Heart right ventricle (tissue), 16 donors: ENCODE data around the gene MEF2D. TPM values are rescaled to one million over a fixed set of nuclear protein-coding genes. Genes with fewer than 3 reads are reported as not detected.
A peak's percentile ranks its signal among the peaks of the same experiment; 100 is the strongest.

Experiments used
- ATAC-seq, 8 donors: fragments of 200-7000 bp; cut with Tn5 transposase; one replicate each; pipeline ENCODE4 v1.9.1; 2020; ENCODE audit warnings: mild to moderate bottlenecking in 8 of 8, moderate library complexity in 8 of 8, moderate number of reproducible peaks in 1 of 8
- DNase-seq, 2 donors: peaks; one replicate each; pipeline ENCODE4 v3.0.0-alpha.2; 2020
- H3K27ac ChIP-seq, 10 donors: fragments of 200-600 bp; sonication (generic) in 2 of 10; one replicate each; pipeline versions ENCODE4 v1.5.0 to v1.8.0; 2020 to 2022; ENCODE audit warnings: mild to moderate bottlenecking in 3 of 10
- H3K27me3 ChIP-seq, 7 donors: fragments of 200-600 bp; one replicate each; pipeline ENCODE4 v1.8.0; 2021 to 2022; ENCODE audit warnings: mild to moderate bottlenecking in 2 of 7
- H3K36me3 ChIP-seq, 9 donors: fragments of 200-600 bp; sonication (generic) in 1 of 9; one replicate each; pipeline versions ENCODE4 v1.5.0 to v1.8.0; 2020 to 2022; ENCODE audit warnings: mild to moderate bottlenecking in 2 of 9
- H3K4me1 ChIP-seq, 9 donors: fragments of 200-600 bp; sonication (generic) in 1 of 9; one replicate each; pipeline versions ENCODE4 v1.5.0 to v1.8.0; 2020 to 2022; ENCODE audit warnings: mild to moderate bottlenecking in 4 of 9
- H3K4me3 ChIP-seq, 10 donors: fragments of 200-600 bp; sonication (generic) in 2 of 10; one replicate each; pipeline versions ENCODE4 v1.5.0 to v1.8.0; 2020 to 2022; ENCODE audit warnings: mild to moderate bottlenecking in 7 of 10, moderate library complexity in 2 of 10
- H3K9me3 ChIP-seq, 11 donors: fragments of 200-600 bp in 10 of 11; sonication (generic) in 2 of 11; one replicate each; pipeline versions ENCODE4 v1.5.0 to v1.8.0; 2013 to 2022; ENCODE audit warnings: mild to moderate bottlenecking in 2 of 11, control low read depth in 1 of 11, moderate library complexity in 1 of 11
- CTCF ChIP-seq, 9 donors: fragments of 200-600 bp; sonication (generic) in 2 of 9; IDR thresholded peaks; one replicate each; pipeline versions ENCODE4 v1.5.0 to v1.8.0; 2021 to 2022; ENCODE audit warnings: antibody characterized with exemption in 9 of 9, mild to moderate bottlenecking in 5 of 9, moderate library complexity in 1 of 9
- WGBS, 2 donors: extraction: QIAGEN DNeasy Blood & Tissue Kit; methylation state at CpG; one replicate each; pipeline ENCODE4 v1.1.7; 2013; ENCODE audit warnings: inconsistent platforms in 1 of 2; 5-methylcytosine and 5-hydroxymethylcytosine counted together
- intact Hi-C, 10 donors: fragments of 100-400 bp; cut with DNase I; formaldehyde crosslinking; loops; one replicate each; pipeline versions ENCODE4 v1.11.1 to v1.14.2; 2022
- polyA plus RNA-seq, 2 donors: library from polyadenylated mRNA; stranded (reverse); fragments of 200-250 nt; gene quantifications; one replicate each; pipeline ENCODE4 v1.2.3, GENCODE V29; 2013
- total RNA-seq, 10 donors: library from RNA; stranded (reverse); fragmentation: NEBNext Ultra II Directional in 3 of 10; extraction: Animal tissue kit (Norgen Biotek cat#: 25700) in 3 of 10; gene quantifications; one replicate each; pipeline versions ENCODE4 v1.2.1 to v1.2.4, GENCODE V29; 2021 to 2023
- donor health status: Arrhythmogenic right ventricular cardiomyopathy.
- donor health status: ischemic (EF 13 %, LVEDD 7.1; RV severe dilation, severe dysfunction).
- donor health status: healthy with polysubstance abuse.
- donor health status: DM: no; HTN: yes; CAD: no.
- donor health status: DM: no; HTN: no; CAD: no.
- donor health status: ischemic (EF 25% LVEDD 6.9; RV normal size, moderate dysfunction).
- donor health status: ischemic (EF 25% LVEDD 5.7; RV mildly dilated, moderate dysfunction).
- donor health status: healthy.
- donor health status: DM: yes; HTN: yes; CAD: no.
- donor health status: Ischemic cardiomyopathy.
- donor health status: ischemic (EF 35%, LVEDD 5.7; RV mildly dilated, moderate dysfunction).
- donor health status: nonischemic (EF 11% LVEDD 7.7; RV severe dilation, severe dysfunction).
- donor health status: DM: yes; HTN: yes; CAD: no.
- donor health status: PGD.
- donor health status: ischemic (EF 29% LVEDD 5.4; RV normal size, mild dysfunction).
- donor health status: nonischemic (EF 23%, LVEDD 6.1; RV moderate dilation, normal function).

MEF2D gene
- total and polyA plus RNA-seq, 12 donors: 31.6 to 127 (median 94.9) TPM

- H3K27ac ChIP-seq: peak overlapping the region in 9 of 10 donors; percentile 15 to 81 (median 52)
- intact Hi-C loops: loop anchor here in 4 of 10 donors (5.0 to 10.0 kb wide), 3 partner anchors 38 to 138 kb away; partner anchors contain the start of genes GPATCH4 (in 2 of the 4) and MEF2D (in 1 of the 4)
- H3K36me3 ChIP-seq: peaks cover 0 to 56% (median 31%) of the 10 kb centered on the region in 9 donors
- DNase-seq (peak in 1 of 2 donors; percentile 50), ATAC-seq (peak in 5 of 8 donors; percentile 9 to 46 (median 17))
- H3K4me3 ChIP-seq: no peak overlapping the region
- TF ChIP-seq CTCF (IDR thresholded peaks at IDR 0.05): no peak
- 49 to 52% methylated on average over 3 of the region's 3 CpGs for WGBS, 2 donors
- peaks cover 28 to 72% (median 46%) of the 10 kb centered on the region in 9 donors for H3K4me1 ChIP-seq
- H3K9me3 ChIP-seq: no peaks in the 10 kb centered on the region
- H3K27me3 ChIP-seq: no peaks in the 10 kb centered on the region
These were observed 36.2 kb downstream of the MEF2D start for GRCh38 chr1:156464335-156464734.

GRCh38 chr1:156463874-156464273 is 36.7 kb downstream of the MEF2D start:
- DNase-seq (no peak), ATAC-seq (peak in 7 of 8 donors; percentile 18 to 73 (median 29))
- peaks cover 0 to 51% (median 27%) of the 10 kb centered on the region in 9 donors for H3K36me3 ChIP-seq
- peak overlapping the region; percentile 15 to 81 (median 42) for H3K27ac ChIP-seq
- 46 to 60% methylated on average over 4 of the region's 4 CpGs for WGBS, 2 donors
- H3K4me3 ChIP-seq: no peak overlapping the region
- no peaks in the 10 kb centered on the region for H3K27me3 ChIP-seq
- H3K4me1 ChIP-seq: peaks cover 28 to 67% (median 42%) of the 10 kb centered on the region in 9 donors
- intact Hi-C loops: loop anchor here in 4 of 10 donors (5.0 to 10.0 kb wide), 3 partner anchors 38 to 138 kb away; partner anchors contain the start of genes GPATCH4 (in 2 of the 4) and MEF2D (in 1 of the 4)
- H3K9me3 ChIP-seq: no peaks in the 10 kb centered on the region
- no peak for TF ChIP-seq CTCF (IDR thresholded peaks at IDR 0.05)

- peak in 1 of 8 donors; percentile 4 for ATAC-seq
- no peaks in the 10 kb centered on the region for H3K9me3 ChIP-seq
- DNase-seq: no peak
- peaks cover 0 to 44% (median 20%) of the 10 kb centered on the region in 9 donors for H3K36me3 ChIP-seq
- H3K4me1 ChIP-seq: peaks cover 28 to 60% (median 40%) of the 10 kb centered on the region in 9 donors
- WGBS, 2 donors: 79 to 86% methylated on average over 20 of the region's 20 CpGs
- H3K27ac ChIP-seq: peak overlapping the region in 9 of 10 donors; percentile 15 to 81 (median 35)
- no peak for TF ChIP-seq CTCF (IDR thresholded peaks at IDR 0.05)
- intact Hi-C loops: loop anchor here in 4 of 10 donors (5.0 to 10.0 kb wide), 3 partner anchors 39 to 139 kb away; partner anchors contain the start of genes GPATCH4 (in 2 of the 4) and MEF2D (in 1 of the 4)
- no peaks in the 10 kb centered on the region for H3K27me3 ChIP-seq
- no peak overlapping the region for H3K4me3 ChIP-seq
These were observed 37.4 kb downstream of the MEF2D start for GRCh38 chr1:156462954-156463795.
